ENCODE measurements around the gene HLCS.

DNA sequence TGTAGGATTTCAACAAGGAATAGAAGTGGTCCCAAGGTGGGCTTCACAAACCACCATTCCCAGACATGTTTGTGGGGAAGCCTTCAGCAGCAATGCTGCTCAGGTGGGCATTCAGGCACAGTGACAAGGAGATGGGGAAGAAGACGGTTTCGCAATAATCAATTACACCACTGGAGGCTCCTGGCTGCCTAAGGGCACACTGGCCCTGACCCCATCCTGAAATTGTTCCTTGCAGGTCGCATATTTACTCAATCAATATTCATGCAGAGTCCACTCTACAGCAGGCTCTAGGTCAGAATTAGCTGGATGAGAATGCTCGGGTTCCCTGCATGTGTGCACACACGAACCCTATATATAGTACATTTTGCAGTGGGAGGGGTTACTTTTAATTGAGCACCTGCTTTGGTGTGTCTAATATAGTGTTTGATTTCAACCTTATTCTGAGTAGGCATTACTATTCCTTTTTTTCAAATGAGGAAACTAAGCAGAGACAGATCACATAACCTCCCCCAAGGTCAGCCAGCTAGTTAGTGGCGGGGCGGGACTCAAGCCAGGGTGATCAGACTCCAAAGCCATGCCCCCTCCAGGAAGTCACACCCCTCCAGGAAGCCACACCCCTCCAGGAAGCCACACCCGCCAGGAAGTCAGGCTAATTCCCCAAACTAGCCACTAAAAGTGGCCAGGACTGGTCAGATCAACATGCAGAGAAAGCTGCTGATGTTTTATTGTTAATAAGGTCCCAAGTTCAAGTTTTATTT, 106.5 kb downstream of the HLCS start:
- TF ChIP-seq MEF2A (IDR thresholded peaks at IDR 0.05; ENCODE audit: borderline replicate concordance, low read depth) (no peak), GABPA (IDR thresholded peaks at IDR 0.05; ENCODE audit: low read depth) (no peak), SIN3A (IDR thresholded peaks at IDR 0.05; ENCODE audit: borderline replicate concordance, low read depth, low read length) (no peak), RCOR1 (IDR thresholded peaks at IDR 0.05; ENCODE audit: low read length) (no peak), JUND (IDR thresholded peaks at IDR 0.05) (no peak)
- TF ChIP-seq, protein P1, sequence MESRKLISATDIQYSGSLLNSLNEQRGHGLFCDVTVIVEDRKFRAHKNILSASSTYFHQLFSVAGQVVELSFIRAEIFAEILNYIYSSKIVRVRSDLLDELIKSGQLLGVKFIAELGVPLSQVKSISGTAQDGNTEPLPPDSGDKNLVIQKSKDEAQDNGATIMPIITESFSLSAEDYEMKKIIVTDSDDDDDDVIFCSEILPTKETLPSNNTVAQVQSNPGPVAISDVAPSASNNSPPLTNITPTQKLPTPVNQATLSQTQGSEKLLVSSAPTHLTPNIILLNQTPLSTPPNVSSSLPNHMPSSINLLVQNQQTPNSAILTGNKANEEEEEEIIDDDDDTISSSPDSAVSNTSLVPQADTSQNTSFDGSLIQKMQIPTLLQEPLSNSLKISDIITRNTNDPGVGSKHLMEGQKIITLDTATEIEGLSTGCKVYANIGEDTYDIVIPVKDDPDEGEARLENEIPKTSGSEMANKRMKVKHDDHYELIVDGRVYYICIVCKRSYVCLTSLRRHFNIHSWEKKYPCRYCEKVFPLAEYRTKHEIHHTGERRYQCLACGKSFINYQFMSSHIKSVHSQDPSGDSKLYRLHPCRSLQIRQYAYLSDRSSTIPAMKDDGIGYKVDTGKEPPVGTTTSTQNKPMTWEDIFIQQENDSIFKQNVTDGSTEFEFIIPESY (IDR thresholded peaks at IDR 0.05; ENCODE audit: borderline replicate concordance, low read depth): no peak
- TF ChIP-seq, protein P2, sequence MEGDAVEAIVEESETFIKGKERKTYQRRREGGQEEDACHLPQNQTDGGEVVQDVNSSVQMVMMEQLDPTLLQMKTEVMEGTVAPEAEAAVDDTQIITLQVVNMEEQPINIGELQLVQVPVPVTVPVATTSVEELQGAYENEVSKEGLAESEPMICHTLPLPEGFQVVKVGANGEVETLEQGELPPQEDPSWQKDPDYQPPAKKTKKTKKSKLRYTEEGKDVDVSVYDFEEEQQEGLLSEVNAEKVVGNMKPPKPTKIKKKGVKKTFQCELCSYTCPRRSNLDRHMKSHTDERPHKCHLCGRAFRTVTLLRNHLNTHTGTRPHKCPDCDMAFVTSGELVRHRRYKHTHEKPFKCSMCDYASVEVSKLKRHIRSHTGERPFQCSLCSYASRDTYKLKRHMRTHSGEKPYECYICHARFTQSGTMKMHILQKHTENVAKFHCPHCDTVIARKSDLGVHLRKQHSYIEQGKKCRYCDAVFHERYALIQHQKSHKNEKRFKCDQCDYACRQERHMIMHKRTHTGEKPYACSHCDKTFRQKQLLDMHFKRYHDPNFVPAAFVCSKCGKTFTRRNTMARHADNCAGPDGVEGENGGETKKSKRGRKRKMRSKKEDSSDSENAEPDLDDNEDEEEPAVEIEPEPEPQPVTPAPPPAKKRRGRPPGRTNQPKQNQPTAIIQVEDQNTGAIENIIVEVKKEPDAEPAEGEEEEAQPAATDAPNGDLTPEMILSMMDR (IDR thresholded peaks at IDR 0.05): no peak
- TF ChIP-seq, protein P3, sequence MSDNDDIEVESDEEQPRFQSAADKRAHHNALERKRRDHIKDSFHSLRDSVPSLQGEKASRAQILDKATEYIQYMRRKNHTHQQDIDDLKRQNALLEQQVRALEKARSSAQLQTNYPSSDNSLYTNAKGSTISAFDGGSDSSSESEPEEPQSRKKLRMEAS (IDR thresholded peaks at IDR 0.05; ENCODE audit: low read depth): no peak
